HG03460 (cell line): ENCODE data around the gene ACBD4.
A peak's percentile ranks its signal among the peaks of the same experiment; 100 is the strongest.

Source experiments
- ATAC-seq: cut with Tn5 transposase; IDR thresholded peaks from one replicate; pipeline ENCODE4 v1.9.1; 2021; ENCODE audit not compliant: unreplicated experiment

Gene ACBD4

DNA sequence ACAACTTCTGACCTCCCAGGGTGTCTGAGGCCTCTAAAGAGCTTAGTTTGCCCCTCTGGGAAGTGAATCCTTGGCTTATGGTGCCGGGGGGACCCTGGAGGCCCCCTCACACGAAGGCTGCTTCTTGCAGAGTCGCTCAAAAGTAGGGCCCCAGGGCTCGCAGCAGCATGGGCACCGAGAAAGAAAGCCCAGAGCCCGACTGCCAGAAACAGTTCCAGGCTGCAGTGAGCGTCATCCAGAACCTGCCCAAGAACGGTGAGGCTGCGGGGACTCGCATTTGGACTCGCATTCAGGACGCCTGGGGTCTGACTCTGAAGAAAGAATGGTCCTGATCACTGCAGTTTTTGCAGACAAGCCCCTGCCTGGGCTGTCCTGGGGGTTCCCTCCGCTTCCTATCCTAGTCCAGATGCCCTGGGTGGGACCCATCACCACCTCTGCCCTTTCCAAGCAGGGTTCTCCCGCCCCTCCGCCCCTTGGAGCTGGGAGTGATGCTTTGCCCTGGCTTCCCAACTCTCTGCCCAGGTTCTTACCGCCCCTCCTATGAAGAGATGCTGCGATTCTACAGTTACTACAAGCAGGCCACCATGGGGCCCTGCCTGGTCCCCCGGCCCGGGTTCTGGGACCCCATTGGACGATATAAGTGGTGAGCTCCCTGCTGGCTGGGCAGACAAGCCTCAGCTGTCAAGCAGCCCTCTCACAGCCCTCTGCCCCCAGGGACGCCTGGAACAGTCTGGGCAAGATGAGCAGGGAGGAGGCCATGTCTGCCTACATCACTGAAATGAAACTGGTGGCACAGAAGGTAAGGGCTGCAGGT is 698 bp downstream of the ACBD4 start:
- no peak for ATAC-seq

DNA sequence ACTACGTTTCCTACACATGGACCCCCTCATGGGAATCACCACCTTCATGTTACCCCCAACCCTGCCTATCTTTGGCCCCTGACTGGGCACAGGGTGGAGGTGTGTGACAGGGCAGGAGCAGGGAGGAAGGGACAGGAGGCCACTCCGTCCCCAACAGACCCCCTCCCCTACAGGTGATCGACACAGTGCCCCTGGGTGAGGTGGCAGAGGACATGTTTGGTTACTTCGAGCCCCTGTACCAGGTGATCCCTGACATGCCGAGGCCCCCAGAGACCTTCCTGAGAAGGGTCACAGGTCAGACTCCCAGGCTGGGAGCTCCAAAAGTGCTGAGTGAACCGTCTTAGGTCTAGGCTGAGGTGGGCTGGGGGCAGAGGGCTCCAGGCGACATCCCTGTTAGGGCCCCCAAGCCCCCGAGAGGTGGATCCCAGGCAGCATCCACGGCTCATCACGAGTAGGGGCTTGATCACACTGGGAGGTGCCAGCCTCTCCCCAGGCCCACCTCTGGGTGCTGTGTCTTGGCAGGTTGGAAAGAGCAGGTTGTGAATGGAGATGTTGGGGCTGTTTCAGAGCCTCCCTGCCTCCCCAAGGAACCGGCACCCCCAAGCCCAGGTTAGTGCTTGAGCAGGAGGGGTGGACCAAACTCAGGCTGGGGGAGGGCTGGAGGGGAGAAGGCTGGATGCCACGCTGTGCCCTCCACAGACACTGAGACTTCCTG is 1.5 kb downstream of the ACBD4 start:
- no peak for ATAC-seq

DNA sequence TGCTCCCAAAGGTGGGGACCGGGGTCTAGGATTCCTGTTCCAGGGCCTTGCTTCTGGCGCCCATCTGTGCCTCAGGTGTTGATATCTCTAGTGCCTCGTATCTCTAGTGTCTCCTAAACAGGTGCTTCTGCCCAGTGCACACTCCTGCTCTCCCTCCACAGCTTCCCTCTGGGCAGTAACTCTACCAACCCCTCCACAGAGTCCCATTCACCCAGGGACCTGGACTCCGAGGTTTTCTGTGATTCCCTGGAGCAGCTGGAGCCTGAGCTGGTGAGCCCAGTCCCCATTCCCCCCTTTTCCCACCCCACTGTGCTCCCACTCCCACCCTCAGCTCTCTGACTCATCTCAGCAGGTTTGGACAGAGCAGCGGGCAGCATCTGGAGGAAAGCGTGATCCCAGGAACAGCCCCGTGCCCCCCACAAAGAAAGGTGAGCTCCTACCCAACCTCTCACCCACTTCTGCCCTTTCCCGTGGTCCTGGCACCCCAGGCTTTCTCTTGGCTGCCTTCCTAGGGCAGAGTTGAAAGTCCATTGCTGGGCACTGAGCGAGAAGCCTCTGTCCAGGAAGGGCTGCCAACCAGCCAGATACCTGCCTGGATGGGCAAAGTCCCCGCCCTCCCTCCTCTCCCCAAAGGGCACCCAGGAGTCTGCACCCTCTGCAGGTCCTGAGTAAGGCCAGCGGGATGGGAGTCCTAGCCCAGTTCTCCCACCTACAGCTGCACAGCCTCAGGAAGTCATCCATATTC is 2.2 kb downstream of the ACBD4 start:
- ATAC-seq, result no peak

DNA sequence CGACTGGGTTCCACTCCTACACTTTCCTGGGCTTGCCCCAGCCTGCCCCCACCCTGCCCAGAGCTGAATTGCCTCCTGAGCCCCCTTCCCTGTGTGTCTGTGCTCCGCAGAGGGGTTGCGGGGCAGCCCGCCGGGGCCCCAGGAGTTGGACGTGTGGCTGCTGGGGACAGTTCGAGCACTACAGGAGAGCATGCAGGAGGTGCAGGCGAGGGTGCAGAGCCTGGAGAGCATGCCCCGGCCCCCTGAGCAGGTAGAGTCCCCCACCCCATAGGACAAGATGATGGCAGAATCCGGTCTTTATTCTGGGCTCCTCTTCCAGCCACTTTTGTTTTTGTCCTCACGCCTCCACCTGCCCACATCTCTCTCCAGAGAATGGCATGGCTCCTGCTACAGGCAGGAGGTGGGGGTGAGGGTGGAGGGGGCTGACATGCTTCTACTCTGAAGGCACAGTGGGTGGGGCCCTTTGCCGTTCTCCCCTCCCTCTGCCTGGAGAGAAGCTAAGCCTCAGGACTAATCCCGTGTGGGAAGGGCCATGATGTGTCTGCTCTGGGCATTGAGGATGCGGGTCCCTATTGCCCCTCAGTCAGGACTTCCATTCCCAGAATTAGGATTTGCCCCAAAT is 3.5 kb downstream of the ACBD4 start:
- ATAC-seq, result no peak

DNA sequence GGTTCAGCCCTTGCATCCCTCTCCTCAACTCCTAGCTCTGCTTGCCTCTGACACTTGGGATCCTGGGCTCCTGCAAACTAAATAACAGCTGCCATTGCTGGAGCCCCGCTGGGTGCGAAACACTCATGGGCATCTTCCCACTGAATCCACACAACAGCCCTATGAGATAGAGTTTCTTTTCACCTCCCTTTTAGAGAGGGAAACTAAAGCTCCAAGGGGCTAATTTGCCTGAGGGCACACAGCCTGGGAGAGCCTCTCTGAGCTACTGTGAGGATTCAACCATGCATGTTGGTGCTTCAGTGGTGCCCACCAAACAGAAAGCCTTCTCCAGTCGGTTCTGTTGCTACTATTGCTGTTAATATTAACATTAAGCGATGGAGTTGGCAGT is 4.0 kb downstream of the ACBD4 start:
- ATAC-seq, result no peak

DNA sequence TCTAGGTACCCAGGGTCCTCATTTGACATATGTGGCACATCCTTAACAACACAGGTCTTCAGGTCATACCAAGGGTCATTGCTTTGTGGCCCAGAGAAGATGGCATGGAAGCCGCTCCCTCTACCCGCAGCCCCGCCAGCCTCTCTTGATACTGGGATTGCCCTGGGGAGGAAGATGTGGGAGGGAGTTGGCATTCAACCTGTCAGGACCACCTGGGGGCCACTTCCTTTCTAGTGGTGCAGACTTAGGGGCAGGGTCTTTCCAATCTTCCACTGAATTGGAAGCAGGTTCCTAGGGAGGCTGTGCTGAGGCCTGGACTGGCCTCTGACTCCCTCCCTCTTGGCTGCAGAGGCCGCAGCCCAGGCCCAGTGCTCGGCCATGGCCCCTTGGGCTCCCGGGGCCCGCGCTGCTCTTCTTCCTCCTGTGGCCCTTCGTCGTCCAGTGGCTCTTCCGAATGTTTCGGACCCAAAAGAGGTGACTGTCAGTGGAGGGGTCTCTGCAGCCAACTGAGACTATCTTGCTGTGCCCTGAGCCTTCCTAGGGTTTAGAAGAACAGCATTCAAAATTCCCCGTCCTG is 7.7 kb downstream of the ACBD4 start:
- no peak for ATAC-seq

DNA sequence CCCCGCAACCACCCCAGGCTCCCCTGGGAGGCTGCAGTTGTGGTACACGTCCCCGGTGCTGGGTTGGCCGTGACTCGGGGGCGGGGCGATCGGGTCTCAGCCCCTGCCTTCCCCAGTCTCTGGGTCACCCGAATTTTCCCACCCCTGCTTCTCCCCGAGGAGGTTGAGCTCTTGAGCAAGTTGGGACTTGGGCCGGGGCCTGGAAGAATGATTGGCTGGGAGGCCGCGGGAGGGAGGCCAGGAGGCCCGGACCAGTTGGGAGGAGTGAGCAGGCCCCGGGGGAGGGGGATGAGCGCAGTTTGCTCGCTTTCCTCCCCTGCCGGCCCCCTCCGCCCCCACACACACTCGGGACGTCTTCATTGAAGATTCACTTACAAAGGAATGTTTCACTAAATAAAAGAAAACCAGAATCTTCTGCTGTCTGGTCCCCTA is 8.3 kb downstream of the ACBD4 start:
- no peak for ATAC-seq

DNA sequence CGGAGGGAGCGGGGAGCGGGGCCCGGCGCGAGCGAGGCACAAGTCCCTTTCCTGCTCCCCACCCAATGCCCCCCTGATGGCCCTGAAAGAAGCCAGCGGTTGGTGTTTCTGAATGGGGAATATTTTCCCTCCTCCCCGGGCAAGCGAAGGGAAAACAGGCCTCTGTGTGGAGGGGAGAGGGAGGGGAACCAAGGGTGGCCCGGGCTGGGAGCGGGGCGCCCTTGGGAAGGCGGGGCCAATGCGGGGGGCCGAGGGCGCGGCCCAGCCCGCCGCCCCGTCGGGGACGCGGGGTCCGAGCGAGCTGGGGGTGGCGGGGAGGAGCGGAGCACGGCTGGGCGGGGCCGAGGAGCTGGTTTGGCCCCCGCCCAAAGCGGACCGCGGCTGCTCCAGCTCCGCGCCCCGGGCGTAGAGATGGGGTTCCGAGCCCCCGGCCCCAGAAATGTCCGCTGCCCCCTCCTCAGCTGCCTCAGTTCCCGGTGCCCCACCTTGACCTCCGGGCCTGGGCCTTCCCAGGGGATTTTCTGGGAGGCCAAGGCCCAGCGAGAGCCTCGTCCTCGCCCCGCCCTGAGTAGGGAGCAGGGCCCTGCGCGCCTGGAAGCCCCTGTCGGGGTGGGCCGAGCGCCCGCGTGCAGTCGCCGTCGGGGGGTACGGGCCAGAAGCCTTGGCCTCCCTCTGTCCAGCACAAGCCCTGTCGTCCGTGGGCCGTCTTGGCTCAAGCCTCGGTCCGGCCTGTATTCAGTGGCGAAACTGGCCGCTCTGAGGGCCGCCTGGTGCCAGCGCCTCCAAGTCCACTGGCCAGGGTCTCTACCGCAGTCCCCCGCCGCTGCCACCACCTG is 8.9 kb downstream of the ACBD4 start:
- no peak for ATAC-seq

DNA sequence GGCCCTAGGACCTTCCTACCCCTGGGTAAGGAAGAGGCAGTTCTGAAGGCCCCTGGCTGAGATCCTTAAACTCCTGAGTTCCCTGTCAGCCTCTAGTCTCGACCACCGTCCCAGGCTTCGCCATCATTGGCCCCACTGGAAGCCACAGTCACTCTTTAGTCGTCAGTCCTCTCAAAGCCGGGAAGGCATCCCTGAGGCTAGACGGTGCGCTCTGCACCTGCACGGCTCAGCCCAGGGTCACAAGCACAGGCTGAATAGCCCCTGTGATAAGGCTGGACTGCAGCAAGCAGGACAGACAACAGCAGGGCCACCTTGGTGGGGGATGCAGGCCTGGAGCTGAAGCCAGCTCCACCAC is 9.5 kb downstream of the ACBD4 start:
- ATAC-seq, result no peak

DNA sequence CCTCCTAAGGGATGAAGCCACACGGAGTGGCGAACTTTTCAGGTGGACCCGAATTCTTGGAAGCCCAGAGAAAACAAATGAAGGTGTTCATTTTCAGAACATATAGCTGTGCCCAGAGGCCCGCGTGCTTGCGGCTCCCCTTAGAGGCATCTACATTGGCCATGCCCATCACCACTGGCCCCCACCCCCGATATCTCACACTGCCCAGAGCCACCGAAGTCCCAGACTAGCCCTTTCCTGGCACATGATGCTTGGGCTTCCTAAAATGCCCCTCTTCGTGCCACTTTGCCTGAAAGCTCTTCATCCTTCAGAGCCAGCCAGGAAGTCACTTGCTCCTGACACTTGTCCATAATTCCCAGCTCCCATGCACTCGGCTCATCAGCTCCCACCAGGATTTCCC is 10.7 kb downstream of the ACBD4 start:
- no peak for ATAC-seq

DNA sequence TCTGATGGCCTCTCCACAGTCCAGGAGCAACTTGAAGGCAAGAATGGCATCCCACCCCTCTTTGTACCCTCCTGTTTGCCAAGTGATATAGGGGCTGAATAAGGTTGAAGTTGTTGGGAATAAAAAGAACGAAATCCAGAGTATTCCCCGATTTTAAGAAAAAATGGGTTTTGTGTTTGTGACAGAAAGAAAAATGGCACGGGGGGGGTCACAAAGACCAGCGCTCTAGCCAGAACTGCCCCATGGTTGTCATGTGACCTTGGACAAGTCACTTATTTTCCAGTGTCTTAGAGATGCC is 11.1 kb downstream of the ACBD4 start:
- no peak for ATAC-seq

DNA sequence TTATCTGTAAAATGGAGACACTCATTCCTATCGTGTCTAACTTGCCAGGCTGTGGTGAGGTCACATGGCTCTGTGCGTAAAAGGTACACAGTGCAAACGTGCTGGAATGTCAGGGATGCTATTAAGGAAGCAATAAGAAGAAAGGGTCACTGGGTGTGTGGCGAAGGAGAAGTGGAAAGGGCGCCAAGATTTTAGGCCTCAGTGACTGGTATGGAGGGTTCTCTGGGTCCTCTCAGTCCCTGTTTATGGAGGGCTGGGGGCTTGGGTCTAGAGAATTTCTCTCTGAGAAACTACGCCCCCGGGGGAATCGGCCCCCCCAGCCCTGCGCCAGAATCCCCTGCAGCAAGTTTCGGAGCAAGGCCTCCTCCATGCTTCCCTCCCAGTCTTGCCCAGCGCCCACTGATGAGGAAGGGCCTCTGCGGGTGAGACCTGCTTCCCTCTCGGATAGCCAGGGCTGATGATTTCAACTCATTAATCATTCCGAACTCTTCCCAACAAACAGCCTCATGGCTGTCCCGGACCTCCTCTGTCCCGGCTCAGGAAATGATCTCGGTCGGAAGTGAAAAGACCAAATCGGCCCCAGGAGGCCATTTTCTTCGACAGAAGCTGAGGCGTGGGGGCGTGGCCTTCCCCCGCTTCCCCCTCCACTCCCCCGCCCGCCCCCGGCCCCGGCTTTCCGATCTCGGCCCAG is 11.5 kb downstream of the ACBD4 start:
- ATAC-seq, result no peak

DNA sequence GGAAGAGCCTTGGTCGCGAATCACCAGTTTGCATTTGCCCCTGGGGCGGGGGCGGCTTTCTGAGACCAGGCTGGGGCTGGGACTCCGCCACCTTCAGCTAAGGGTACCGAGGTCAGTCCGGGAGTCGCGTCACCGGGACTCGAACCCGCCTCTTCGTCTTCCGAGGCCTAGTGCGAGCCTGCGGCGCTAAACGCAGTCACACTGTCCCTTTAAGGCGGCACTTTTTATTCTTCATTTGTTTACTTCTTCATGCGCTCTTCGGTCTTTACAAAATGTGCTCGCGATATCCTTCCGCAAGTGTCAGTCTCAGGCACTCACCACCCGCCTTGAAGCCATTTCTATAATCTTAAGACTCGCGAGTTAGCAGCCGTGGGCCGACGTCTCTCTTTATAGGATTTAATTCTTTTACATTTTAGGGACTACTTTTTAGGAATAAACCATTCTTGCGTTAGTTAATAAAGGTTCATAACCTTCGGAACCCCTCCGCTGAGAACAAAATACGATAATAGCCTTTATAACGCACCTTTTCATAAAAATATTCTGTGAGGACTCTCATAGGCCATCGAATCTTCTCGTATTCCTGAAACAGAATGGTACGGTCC is 12.2 kb downstream of the ACBD4 start:
- no peak for ATAC-seq

DNA sequence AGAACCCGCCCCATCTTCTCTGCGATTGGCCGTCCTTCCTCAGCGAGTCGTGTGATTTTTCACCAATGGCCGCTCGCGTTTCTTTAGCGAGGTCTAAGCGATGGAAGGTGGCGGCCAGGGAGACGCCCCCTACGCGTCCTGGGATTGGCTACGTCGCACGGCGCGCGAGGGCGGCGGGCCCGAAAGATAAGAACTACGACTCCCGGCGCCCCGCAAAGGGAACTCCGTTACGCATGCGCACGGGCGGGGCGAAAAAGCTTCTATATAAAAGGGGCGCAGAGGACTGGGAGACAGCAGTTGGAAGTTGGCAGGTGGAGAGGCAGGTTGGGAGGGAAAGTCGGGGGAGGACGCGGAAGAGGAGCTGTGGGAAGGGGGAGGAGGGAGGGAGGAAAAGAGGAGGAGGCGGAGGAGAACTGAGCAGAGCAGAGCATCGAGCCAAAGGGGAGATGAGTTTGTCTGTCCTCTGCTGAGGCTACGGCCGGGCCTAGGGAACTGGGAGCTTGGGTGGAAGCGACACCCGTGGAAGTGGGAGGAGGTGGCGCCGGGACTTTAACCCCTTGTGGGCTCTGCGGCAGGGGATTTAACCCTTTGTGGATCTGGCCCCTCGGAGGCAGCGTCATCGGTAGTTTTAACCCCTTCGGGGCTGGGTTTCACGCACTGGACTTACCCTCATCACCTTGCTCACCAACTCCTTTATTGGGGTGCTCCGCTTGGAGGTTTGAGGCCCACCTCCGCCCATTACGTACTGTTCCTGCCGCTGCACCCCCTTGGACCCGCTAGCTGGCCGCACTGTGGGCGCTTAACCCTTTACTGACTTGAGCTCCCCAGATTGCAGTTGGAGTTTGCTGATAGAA is 12.9 kb downstream of the ACBD4 start, which contains the start of gene HEXIM1:
Gene HEXIM1, plus strand, starts transcription at position 293 of the 854 bp plus-strand sequence. CDS start 716 bp downstream, outside the sequence.
- peak; percentile 65 for ATAC-seq

DNA sequence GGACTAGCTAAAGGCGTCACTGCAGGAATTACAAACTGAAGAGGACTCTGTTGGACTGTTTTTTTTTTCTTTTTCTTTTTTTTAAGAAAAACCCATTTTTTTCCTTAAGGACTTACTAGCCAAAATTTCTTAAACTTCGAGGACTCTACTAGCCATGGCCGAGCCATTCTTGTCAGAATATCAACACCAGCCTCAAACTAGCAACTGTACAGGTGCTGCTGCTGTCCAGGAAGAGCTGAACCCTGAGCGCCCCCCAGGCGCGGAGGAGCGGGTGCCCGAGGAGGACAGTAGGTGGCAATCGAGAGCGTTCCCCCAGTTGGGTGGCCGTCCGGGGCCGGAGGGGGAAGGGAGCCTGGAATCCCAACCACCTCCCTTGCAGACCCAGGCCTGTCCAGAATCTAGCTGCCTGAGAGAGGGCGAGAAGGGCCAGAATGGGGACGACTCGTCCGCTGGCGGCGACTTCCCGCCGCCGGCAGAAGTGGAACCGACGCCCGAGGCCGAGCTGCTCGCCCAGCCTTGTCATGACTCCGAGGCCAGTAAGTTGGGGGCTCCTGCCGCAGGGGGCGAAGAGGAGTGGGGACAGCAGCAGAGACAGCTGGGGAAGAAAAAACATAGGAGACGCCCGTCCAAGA is 13.7 kb downstream of the ACBD4 start:
- ATAC-seq, result peak; percentile 25

DNA sequence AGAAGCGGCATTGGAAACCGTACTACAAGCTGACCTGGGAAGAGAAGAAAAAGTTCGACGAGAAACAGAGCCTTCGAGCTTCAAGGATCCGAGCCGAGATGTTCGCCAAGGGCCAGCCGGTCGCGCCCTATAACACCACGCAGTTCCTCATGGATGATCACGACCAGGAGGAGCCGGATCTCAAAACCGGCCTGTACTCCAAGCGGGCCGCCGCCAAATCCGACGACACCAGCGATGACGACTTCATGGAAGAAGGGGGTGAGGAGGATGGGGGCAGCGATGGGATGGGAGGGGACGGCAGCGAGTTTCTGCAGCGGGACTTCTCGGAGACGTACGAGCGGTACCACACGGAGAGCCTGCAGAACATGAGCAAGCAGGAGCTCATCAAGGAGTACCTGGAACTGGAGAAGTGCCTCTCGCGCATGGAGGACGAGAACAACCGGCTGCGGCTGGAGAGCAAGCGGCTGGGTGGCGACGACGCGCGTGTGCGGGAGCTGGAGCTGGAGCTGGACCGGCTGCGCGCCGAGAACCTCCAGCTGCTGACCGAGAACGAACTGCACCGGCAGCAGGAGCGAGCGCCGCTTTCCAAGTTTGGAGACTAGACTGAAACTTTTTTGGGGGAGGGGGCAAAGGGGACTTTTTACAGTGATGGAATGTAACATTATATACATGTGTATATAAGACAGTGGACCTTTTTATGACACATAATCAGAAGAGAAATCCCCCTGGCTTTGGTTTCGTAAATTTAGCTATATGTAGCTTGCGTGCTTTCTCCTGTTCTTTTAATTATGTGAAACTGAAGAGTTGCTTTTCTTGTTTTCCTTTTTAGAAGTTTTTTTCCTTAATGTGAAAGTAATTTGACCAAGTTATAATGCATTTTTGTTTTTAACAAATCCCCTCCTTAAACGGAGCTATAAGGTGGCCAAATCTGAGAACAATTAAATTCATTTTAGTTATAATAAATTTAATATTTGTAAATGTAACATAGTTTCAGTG is 14.5 kb downstream of the ACBD4 start:
- ATAC-seq, result no peak
